Stimulated activated CD8-positive, alpha-beta memory T cell treated with anti-CD3 and anti-CD28 coated beads, Interleukin-7, amount 100 ng/mL, for 24 hours (primary cell): ENCODE data around the gene TEP1.

Experiments
- DNase-seq: peaks from one replicate; pipeline ENCODE4 v3.0.0-alpha.2; 2020; ENCODE audit warnings: low read depth

The TEP1 gene

DNA sequence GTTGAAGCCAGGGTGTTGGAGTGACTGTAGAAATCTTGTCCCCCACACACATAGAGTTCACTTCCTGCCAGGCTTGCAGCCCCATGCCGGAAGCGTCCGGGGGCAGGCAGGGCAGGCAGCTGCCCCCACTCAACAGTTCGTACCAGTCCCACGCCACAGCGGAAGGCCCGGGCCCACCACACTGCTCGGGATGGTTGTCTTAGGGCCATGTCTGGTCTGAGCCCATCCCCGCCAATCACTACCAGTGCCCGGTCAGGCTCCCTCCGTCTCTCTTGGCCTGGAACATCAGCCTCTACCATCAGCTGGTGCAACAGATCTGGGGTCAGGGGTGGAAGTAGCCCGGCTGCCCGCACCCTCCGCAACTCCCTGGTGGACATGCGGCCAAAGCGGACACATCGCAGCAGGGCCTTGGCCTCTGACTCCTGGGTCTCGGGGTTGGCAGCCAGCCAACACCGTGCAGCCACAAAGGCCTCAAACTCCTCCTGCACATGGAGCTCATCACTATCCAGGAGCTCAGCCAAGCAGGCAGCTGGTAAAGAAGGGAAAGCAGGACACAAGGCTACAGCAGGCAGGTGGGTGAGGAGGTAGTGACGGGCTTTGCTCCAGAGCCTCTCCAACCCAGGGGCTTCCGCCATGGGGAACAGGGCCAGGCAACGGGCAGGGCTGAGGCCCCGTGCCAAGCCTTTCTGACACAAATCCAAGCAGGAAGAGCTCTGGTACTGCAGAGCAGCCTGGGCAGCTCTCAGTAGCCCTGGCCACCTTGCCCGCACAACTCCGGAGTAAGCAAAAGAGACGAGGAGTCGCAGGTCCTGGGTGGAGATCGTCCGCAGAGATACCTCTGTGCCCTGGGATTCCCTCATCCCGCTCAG is 16.7 kb upstream of the TEP1 start:
- no peak for DNase-seq

DNA sequence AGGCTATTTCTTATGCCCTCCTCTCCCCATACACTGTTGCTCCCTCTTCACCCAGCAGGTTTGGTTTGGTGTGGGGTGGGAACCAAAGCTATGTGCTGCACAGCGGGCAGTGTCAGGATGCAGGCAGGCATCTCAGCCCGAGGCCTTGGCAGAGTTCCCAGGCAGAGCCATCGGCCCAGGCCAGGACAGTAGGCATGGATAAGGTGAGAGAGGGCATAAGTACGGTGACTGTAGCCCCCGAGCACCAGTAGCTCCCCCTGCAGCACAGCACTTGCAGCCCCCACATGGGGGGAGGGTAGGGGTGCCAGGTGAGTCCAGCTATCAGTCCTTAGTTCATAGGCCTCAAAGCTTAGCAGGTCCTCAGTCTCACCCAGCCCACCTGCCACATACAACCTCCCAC is 15.5 kb upstream of the TEP1 start:
- DNase-seq = no peak

DNA sequence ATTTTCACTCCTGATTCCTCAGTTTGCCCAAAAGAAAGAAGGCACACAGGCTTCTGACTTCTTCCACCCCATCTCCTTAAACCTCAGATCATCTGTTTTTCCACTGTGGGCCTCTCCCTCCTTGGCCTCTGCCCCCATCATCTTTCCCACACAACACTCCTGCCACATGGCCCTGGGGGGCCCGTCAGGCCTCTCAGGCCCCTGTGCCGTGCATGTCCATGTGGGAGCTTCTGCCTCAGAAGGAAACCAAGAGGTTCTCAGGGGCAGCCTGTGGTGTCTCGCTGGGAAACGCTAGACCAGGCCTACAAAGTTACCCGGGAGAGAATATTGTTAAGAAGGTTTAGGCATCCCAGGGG is 14.7 kb upstream of the TEP1 start:
- DNase-seq = no peak

DNA sequence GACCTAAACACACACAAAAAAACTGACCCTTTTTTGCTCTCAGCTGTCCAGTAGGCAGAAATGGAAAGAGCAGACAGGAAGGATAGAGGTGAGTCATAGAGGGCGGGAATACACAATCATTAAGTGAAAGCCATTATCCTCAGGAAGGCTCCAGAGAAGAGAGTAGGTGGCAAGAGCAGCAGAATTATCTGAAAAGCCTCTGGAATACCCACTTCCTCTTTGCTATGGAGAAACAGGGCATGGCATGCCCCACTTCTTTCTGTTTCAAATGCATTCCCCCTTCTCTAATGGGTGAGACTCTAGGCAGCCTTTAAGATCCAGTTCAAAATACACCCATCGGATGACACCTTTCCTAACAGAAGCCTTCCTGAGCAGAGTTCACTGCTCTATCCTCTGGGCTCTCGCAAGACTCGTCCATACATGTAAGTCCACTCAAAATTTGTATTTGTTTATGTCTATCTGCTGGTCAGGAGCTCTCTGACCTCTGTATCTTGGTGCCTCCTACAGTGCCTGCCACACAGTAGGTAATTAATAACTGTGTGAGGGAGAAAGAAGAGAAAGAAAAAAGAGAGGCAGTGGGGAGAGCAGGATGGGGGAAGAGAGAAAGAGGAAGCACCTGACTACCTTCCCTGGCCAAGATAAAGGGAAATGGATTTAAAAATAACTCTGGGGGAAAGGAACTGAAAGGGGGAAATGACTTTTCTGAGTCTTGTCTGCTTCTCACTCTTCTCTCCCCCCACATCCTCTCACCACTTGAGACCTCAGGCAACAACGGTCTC is 14.1 kb upstream of the TEP1 start:
- no peak for DNase-seq

DNA sequence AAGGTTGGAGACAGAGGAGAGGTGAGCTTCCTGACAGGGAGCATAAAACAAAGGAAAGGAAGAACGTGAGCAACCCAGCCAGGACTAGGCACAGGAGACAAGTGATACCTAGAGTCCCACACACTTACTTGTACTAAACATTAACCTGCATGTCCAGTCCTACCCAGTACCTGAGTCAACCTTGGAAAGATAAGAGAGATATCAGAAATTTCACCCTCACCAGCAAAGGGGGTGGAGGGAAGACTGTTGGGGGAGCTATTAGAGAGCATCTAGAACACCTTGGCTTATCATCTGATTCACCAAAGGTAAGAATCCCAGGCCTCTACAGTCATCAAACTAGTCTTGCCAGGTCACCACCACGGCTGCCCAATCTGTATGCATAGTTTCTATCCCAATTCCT is 11.6 kb upstream of the TEP1 start:
- DNase-seq = no peak

DNA sequence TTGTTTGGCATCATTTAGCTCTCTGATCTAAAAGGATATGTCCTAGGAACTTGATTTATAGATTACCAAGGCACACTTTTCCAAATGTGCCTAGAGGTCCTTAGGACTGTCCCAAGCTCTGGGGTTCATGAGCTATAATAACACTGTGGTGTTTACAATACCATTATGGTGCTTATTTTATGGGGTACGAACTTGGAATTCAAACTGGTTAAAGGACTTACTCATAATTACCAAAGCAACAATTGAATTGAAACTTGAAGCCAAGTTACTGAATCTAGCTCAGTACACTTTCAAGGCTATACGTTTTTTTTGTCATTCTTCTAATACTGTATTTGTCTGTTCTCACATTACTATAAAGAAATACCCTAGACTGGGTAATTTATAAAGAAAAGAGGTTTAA is 9.6 kb upstream of the TEP1 start:
- DNase-seq = no peak

DNA sequence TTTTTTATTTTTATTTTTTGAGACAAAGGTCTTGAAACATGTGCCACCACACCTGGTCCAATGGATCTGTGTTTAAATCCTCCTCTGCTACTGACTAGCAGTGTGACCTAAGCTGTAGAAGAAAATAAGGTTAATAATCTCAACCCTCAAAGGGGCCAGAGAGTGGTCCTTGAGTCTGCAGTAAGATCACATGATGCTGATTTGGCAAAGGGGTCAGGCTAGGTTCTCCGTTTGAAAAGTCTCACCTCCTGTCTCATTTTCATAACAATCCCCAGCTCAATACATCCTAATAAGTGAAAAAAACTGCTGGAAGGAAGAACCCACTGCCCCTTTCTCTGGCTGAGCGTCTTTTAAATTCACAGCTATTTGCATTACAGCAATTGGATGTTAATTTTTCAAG is 8.0 kb upstream of the TEP1 start:
- no peak for DNase-seq

DNA sequence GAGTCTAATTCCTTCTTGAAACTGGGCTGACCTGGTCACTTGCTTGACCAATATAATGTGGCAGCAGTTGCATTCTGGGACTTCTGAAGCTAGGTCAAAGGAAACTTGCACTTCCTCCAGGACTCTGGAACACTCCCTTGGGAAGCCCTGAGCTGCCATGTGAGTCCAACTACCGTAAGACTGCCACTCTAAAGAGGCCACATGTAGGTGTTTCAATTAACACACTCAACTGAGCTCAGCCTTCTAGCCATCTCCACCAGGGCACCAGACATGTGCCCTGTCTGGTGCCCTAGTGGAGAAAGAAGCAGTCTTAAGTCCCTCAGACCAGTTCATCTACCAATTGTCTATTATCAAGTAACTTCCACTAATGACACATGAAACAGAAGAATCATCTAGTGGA is 6.1 kb upstream of the TEP1 start:
- DNase-seq = no peak

DNA sequence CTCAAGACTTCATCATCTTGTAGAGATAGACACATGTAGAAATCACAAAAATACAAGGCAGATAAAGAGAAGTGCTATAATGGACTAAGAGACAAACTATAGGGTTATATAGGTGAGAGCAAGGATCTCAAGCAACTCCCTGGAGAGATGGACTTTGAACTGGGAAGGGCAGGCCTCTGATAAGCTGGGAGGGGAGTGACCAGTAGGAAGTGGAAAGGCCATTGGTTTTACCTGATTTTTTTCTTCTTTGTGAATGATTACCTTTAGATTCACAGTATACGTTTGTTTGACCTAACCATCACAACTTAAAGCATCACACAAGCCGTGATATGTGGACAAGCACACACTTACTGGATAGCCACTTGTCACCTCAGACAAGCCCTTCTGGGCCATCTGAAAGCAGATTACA is 5.2 kb upstream of the TEP1 start:
- no peak for DNase-seq

DNA sequence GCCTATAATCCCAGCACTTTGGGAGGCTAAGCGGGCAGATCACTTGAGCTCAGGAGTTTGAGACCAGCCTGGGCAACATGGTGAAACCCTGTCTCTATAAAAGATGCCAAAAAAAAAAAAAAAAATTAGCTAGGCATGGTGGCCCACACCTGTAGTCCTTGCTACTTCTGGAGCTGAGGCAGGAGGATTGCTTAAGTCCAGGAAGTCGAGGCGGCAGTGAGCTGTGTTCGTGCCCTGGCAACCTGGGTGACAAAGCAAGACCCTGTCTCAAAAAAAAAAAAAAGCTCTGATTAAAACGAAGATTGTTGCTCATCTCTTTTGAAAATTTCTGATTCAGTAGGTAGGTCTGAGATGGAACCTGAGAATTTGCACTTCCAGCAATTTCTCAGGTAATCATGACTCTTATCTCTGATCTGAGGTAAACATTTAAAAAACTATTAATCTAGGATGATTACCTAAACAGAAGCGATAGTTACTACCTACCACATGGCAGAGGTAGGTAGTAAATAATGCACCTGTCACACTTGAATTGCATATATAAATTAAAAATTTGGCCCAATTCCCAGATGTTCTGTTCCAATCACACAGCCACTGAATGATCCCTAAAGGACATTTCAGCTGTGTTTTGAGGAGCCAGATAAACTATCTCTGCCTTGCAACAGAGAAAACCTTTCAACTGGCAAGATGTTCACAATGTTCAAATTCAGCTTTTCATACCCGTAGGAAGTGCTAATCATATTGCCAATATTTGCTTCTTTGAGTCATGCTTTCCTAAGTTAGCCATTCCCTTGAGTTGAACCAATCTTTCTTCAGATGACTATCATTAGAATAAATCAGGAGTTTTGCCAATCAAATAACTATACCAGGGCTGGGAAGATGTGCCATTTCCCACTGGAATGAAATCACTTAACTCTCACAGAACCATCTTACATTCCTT is 4.2 kb upstream of the TEP1 start:
- no peak for DNase-seq

DNA sequence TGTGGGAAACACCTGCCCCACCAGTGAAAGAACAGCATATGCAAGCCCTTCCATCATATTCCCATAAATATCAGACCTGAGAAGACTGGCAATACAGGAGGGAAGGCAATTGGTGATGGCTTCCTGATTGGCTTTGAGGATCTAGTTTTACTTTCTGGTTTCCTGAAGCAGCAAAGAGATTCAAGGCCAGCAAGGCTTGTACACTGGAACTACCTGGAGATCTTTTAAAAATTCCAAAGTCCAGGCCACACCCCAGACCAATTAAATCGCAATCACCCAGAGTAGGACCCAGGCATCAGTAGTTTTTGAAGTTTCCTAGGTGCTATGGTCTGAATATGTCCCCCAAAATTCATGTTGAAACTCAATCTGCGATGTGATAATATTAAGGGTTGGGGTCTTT is 2.9 kb upstream of the TEP1 start:
- DNase-seq = no peak

DNA sequence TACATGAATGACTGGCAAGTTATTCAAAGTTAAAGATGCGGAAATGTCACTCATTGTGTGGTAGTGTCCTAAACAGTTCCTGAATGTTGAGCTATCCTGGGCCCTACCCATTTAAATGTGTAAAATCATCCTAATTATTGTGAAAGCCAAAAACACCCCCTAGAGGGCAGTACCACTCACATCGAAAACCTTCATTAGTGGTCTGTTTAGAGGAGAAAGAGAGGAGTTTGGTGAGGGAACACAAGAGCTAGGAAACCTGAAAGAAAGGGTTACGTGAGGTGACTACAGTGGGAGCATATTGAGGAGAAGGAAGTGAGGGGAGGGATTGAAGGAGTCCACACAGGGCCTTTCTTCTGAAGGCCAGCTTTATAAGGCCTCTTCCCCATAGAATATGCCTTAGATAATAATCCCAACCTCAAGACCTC is 2.5 kb upstream of the TEP1 start:
- no peak for DNase-seq

DNA sequence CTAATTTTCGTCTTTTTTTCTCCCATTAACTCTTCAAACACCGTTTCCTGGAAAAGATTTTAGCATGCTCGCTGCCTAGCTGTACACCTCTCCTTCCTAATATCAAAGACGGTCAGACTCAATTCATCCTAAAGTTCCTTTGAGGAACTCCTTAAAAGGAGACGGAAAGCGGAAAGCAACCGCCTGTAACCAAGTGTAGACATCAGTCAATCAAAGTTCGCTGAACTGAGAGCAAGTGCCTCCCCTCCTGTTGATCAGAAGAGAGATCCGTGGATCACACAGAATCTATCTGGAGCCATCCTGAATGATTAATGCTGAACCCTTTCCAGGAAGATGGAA is 412 bp upstream of the TEP1 start:
- DNase-seq = no peak

DNA sequence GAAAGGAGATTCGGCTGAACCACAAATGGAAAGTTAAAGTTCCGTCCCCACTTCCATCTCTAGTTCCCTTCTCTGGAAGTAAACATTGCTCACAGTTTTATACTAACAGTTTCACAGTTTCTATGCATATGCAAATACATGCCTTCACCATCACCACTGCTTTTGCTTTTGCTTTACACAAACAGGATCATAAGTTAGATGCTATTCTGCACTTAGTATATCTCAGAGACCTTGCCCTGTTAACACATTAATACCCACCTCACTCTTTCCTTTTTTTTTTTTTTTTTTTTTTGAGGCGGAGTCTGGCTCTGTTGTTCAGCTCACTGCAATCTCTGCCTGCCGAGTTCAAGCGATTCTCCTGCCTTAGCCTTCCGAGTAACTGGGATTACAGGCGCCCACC is 890 bp downstream of the TEP1 start:
- no peak for DNase-seq

DNA sequence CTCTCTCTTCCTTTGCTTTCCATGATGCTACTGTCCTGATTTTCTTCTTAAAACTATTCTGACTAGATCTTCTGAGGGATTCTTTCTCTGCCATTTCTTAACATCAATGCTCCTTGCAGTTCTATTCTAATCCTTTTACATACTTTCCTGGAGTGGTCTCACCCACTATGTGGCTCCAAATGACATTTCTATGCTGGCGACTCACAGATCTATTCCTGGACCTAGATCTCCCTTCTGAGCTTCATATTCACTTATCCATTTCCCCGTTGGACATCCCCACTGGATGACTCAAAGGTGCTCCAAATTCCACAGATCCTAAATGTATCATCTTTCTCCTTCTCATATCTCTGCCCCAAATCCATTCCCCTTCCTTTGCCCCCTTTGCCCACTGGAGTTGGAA is 4.1 kb downstream of the TEP1 start:
- DNase-seq = no peak

DNA sequence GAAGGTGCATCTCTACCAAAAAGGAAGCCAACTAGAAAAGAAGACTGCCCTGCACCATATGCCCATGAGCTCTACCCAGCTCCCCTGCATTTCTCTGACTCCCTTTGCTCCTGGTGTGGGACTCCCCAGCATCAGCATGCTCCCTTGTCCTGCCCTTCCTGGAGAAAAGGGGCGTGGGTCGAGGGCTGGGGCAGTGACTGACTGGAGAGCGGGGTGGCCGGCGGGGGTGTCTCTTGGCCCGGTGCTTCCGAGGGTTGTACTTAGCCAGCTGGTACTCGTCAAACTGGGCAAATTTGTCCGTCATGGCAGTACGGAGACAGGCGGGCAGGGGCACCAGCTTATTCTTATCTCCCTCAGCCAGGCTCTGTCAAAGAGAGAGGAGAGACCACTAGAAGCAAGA is 9.8 kb downstream of the TEP1 start:
- DNase-seq = no peak

DNA sequence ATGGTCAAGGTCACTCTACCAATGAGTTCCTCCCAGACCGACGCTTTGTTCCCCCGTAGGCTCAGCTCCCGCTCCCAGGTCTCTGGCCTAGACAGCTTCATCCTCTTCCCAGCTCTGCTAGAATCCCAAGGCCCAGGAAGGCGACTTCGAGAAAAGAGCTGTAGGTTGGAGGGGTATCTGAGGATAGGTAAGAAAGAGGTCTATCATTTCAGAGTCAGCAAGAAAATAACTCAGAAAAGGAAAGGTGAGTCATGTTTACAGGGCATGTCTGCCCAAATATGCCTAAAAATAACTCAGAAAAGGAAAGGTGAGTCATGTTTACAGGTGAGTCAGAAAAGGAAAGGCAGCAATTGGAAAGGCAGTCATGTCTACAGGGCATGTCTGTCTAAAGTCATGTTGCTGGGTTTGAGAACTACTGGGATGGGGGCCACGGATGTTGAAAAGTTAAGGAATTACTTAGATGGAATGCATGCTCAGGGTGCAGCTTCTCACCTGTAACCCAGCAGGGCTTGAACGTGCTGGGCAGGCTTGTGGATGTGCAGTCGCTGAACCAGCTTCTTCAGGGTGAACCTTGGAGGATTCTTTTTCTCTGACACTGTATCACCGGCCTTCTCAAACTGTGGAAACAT is 12.2 kb downstream of the TEP1 start:
- no peak for DNase-seq

DNA sequence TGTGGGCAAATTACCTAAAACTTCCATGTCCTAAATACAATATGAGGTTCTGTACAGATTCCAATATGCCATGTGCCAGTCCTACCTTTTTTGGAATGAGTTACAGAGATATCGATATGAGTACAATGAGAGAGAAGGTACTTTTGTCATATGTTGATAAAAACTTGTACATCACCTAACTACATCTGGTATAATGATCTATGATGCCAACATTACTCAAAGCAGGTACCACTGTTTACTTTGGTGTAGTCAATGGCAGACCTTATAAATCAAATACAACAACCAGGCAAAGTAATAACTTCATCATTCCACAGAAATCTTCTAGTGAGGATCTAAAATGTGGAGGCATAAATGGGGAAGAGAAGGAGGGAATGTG is 12.7 kb downstream of the TEP1 start:
- no peak for DNase-seq

DNA sequence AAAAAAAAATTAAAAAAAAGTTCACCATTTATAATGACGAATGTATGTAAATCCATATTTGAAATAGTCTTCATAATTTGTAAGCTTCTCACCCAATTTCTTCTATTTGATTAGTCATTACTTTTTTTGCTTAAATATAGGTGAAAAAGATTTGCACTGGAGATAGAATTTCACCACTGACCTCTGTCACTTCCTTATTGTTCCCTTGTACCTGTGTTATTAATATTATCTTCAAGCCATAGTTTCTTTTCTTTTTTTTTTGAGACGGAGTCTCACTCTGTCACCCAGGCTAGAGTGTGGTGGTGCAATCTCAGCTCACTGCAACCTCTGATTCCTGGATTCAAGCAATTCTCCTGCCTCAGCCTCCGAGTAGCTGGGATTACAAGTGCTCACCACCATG is 15.8 kb downstream of the TEP1 start:
- no peak for DNase-seq

DNA sequence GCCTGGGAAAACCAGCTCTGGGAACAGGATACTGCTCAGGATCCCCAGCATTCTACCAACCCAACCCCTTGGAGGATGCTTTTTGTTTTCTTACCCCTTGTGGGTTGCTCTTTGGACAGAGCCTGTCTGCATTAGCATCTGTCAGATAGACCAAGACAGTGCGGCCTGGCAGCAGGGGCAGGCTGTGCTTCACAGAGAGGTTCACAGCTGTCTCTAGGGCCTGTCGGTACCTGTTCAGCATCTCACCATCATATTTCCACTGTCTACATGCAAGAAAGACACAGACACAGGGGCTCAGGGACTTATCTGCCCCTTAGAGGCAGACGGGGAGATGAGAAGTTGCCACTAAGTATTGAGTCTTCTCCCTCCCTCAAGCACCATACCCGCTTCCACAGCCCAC is 21.8 kb downstream of the TEP1 start:
- no peak for DNase-seq

DNA sequence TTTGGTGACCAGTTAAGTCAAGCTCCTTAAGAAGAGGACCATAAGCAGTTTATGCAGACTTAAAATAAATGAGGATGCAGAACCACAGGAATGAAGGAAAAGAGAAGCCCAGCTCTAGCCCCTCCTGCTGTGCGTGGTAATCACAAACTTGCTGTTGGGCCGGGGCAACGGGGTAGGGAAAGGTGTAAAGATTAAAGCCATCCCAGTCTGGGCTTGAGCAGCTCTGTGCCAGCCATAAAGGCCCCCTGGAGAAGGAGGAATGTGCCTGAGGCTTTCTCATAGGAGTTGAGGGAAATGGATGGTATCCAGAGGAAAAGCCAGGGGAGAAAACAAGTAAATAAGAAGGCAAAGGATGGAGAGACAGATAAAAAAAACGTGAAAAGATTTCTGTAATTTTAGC is 25.1 kb downstream of the TEP1 start:
- no peak for DNase-seq

DNA sequence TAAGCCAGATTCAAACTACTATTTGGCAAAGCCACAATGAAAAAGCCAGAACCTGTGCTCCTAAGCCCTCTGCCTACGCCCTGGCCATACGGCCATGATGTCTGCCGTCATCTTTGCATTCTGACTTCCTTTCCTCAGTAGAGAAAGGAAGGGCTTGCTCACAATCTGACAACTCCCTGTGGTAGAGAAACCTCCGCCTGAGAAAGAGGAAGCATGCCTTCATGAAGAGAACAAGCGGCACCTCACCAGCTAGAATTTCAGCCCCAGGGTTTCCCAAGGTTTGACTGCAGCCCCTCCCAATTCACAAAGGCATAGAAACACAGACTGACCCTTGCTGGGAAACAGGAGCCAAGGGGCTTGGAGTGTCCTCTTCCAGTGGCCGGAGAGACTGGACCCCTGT is 25.7 kb downstream of the TEP1 start:
- no peak for DNase-seq
